HepG2 (cell line): Measurements from ENCODE around the gene IWS1. TPM values are rescaled to one million over a fixed set of nuclear protein-coding genes. Genes with fewer than 3 reads are reported as not detected.
A peak's percentile ranks its signal among the peaks of the same experiment; 100 is the strongest.

Experiments
- ARID2 ChIP-seq: sonication (generic); formaldehyde crosslinking; IDR thresholded peaks from 2 replicates; pipeline ENCODE4 v1.8.1; 2022; ENCODE audit warnings: mild to moderate bottlenecking, missing genetic modification reagents, borderline replicate concordance
- GATAD2A ChIP-seq: IDR thresholded peaks from 2 replicates; pipeline ENCODE4 v1.6.1; 2016
- HNRNPH1 ChIP-seq: fragments of 200-400 bp; formaldehyde crosslinking; optimal IDR thresholded peaks from 2 replicates; pipeline ENCODE3; 2017; ENCODE audit warnings: mild to moderate bottlenecking, low read depth, low read length
- JDP2 ChIP-seq: sonication (generic); formaldehyde crosslinking; IDR thresholded peaks from 2 replicates; pipeline ENCODE4 v1.8.1; 2022; ENCODE audit warnings: missing genetic modification reagents, borderline replicate concordance
- MIER2 ChIP-seq: IDR thresholded peaks from 2 replicates; pipeline ENCODE4 v1.6.1; 2016; ENCODE audit warnings: missing biosample characterization, missing genetic modification reagents
- MTF1 ChIP-seq: sonication (generic); formaldehyde crosslinking; IDR thresholded peaks from 2 replicates; pipeline ENCODE4 v1.5.0; 2020; ENCODE audit warnings: missing genetic modification reagents
- MXI1 ChIP-seq: IDR thresholded peaks from 3 replicates; pipeline ENCODE4 v1.6.1; 2012; ENCODE audit warnings: low read depth, low read length, inconsistent platforms, borderline replicate concordance
- NFE2 ChIP-seq: sonication (generic); formaldehyde crosslinking; IDR thresholded peaks from 2 replicates; pipeline ENCODE4 v1.4.0; 2020; ENCODE audit warnings: missing genetic modification reagents
- PTBP1 ChIP-seq: fragments of 200-400 bp; formaldehyde crosslinking; IDR thresholded peaks from 2 replicates; pipeline ENCODE4 v1.6.1; 2018; ENCODE audit warnings: low read length, low read depth; ENCODE audit not compliant: poor library complexity, severe bottlenecking
- RERE ChIP-seq: IDR thresholded peaks from 2 replicates; pipeline ENCODE4 v1.6.1; 2016; ENCODE audit warnings: low read depth, missing genetic modification reagents, missing compliant biosample characterization
- TRIM24 ChIP-seq: sonication (generic); formaldehyde crosslinking; IDR thresholded peaks from 2 replicates; pipeline ENCODE4 v1.8.0; 2022; ENCODE audit warnings: mild to moderate bottlenecking, missing genetic modification reagents
- ZNF121 ChIP-seq: sonication (generic); formaldehyde crosslinking; IDR thresholded peaks from 2 replicates; pipeline ENCODE4 v1.5.0; 2020; ENCODE audit warnings: mild to moderate bottlenecking, missing genetic modification reagents
- ZNF274 ChIP-seq: sonication (generic); formaldehyde crosslinking; IDR thresholded peaks from 2 replicates; pipeline ENCODE4 v1.5.1; 2020; ENCODE audit warnings: mild to moderate bottlenecking, missing genetic modification reagents
- ZNF329 ChIP-seq: sonication (generic); formaldehyde crosslinking; IDR thresholded peaks from 2 replicates; pipeline ENCODE4 v1.9.0; 2021; ENCODE audit warnings: low read depth, mild to moderate bottlenecking, missing genetic modification reagents
- ZNF577 ChIP-seq: sonication (generic); formaldehyde crosslinking; IDR thresholded peaks from 2 replicates; pipeline ENCODE4 v1.4.0; 2020; ENCODE audit warnings: mild to moderate bottlenecking, low read depth, missing genetic modification reagents, borderline replicate concordance
- ZNF646 ChIP-seq: sonication (generic); formaldehyde crosslinking; IDR thresholded peaks from 2 replicates; pipeline ENCODE4 v1.9.0; 2021; ENCODE audit warnings: mild to moderate bottlenecking, missing genetic modification reagents
- polyA plus RNA-seq, 8 experiments: library from polyadenylated mRNA; depleted of rRNA in 3 of 8; stranded (reverse) in 7 of 8; unstranded in 1 of 8; fragments of >200 nt; fragmentation: Illumina TruSeq in 4 of 8; extraction: Trizol in 4 of 8; gene quantifications; 2 replicates each; pipeline versions ENCODE4 v1.2.1 to v1.2.3, GENCODE V29; 2011 to 2016; ENCODE audit warnings: low read depth in 4 of 8, missing spikeins in 1 of 8, mixed read lengths in 1 of 8; ENCODE audit not compliant: insufficient read depth in 1 of 8
- total RNA-seq, 5 experiments: library from RNA; depleted of rRNA; stranded (reverse); fragments of >200 nt; fragmentation: Illumina TruSeq; extraction: Trizol; gene quantifications; 2 replicates each; pipeline ENCODE4 v1.2.3, GENCODE V29; 2016; ENCODE audit warnings: low read depth in 1 of 5

IWS1 gene
- total and polyA plus RNA-seq, 2 of the 13 experiments (the other 11 are each of a cell fraction or from before 2014, with no cell fraction given) = 28.9 to 62.3 TPM

- no peak for TF ChIP-seq PTBP1
- peak; percentile 6; the same call in 1 of the 2 replicates for TF ChIP-seq ARID2
- TF ChIP-seq MTF1 (CRISPR knock-in tag) = no peak
- TF ChIP-seq HNRNPH1 = no peak
- TF ChIP-seq JDP2 (CRISPR knock-in tag) = no peak
- TF ChIP-seq TRIM24 (CRISPR knock-in tag) = no peak
- no peak for TF ChIP-seq NFE2
- TF ChIP-seq RERE = no peak; the same call in 1 of the 2 replicates
- TF ChIP-seq MIER2 (CRISPR knock-in tag) = no peak
- peak; percentile 9; the same call in 1 of the 2 replicates for TF ChIP-seq ZNF121 (CRISPR knock-in tag)
- peak; percentile 30 for TF ChIP-seq GATAD2A (CRISPR knock-in tag)
- no peak for TF ChIP-seq ZNF577 (CRISPR knock-in tag)
- no peak for TF ChIP-seq ZNF646
- peak; percentile 88 for TF ChIP-seq ZNF274 (CRISPR knock-in tag)
- peak; percentile 11; the same call in 2 of the 3 replicates for TF ChIP-seq MXI1
- peak; percentile 71 for TF ChIP-seq ZNF329 (CRISPR knock-in tag)
These were observed at the start of gene IWS1 (continued) for GRCh38 chr2:127526132-127527000.
